Osteoblast (primary cell): ENCODE measurements around the gene ALLC. TPM values are rescaled to one million over a fixed set of nuclear protein-coding genes. Genes with fewer than 3 reads are reported as not detected.
"Not testable (repeated sequence)": the region's sequence is repeated elsewhere in the genome, so short reads cannot be mapped to it uniquely, and the experiment has no call there.

Experiments
- DNase-seq: peaks from one replicate; pipeline ENCODE4 v3.0.0; 2011; ENCODE audit warnings: low spot score, mixed read lengths; ENCODE audit not compliant: insufficient read length; ENCODE audit errors: missing footprints
- H2AFZ ChIP-seq: 2 replicates; pipeline ENCODE4 v1.6.0; 2011; ENCODE audit warnings: mild to moderate bottlenecking, low read length
- H3K27ac ChIP-seq: 2 replicates; pipeline ENCODE4 v1.5.1; 2011; ENCODE audit warnings: mild to moderate bottlenecking, low read depth, low read length, moderate library complexity
- H3K27me3 ChIP-seq: 2 replicates; pipeline ENCODE4 v1.6.0; 2012; ENCODE audit warnings: mild to moderate bottlenecking, control low read depth, inconsistent platforms, low read length, moderate library complexity; ENCODE audit not compliant: insufficient read depth
- H3K36me3 ChIP-seq: 2 replicates; pipeline ENCODE4 v1.5.1; 2011; ENCODE audit warnings: mild to moderate bottlenecking, low read length, control low read depth, moderate library complexity; ENCODE audit not compliant: insufficient read depth
- H3K4me1 ChIP-seq: 2 replicates; pipeline ENCODE4 v1.5.1; 2011; ENCODE audit warnings: mild to moderate bottlenecking, low read length, control low read depth, moderate library complexity; ENCODE audit not compliant: insufficient read depth
- H3K4me2 ChIP-seq: 2 replicates; pipeline ENCODE4 v1.6.0; 2011; ENCODE audit warnings: mild to moderate bottlenecking, low read length; ENCODE audit not compliant: insufficient read depth
- H3K4me3 ChIP-seq: fragments of 200-600 bp; sonication (generic); 3 replicates; pipeline ENCODE4 v1.5.1; 2012; ENCODE audit warnings: mild to moderate bottlenecking, low read length, inconsistent platforms; ENCODE audit not compliant: insufficient read depth
- H3K79me2 ChIP-seq: 2 replicates; pipeline ENCODE4 v1.6.0; 2012; ENCODE audit warnings: mild to moderate bottlenecking, low read length, control low read depth, inconsistent platforms; ENCODE audit not compliant: insufficient read depth
- H3K9me3 ChIP-seq: 2 replicates; pipeline ENCODE4 v1.5.1; 2011; ENCODE audit warnings: low read depth, low read length, control low read depth
- H4K20me1 ChIP-seq: 2 replicates; pipeline ENCODE4 v1.6.0; 2012; ENCODE audit warnings: mild to moderate bottlenecking, low read length, control low read depth; ENCODE audit not compliant: insufficient read depth
- CTCF ChIP-seq: IDR thresholded peaks from 2 replicates; pipeline ENCODE4 v1.5.1; 2011; ENCODE audit warnings: mild to moderate bottlenecking, low read depth, low read length, moderate library complexity; ENCODE audit errors: extremely low read depth
- total RNA-seq: library from RNA; depleted of rRNA; stranded (reverse); fragments of >200 nt; gene quantifications from 2 replicates; pipeline ENCODE4 v1.2.3, GENCODE V29; 2012

Gene ALLC
- not detected in 2 replicates for total RNA-seq

- Histone ChIP-seq H3K36me3 (no peaks in the 10 kb centered on the region), H4K20me1 (no peaks in the 10 kb centered on the region), H3K9me3 (no peaks in the 10 kb centered on the region), H2AFZ (no peak within 1 kb of the TSS), H3K4me3 (no peak within 1 kb of the TSS), H3K4me2 (no peak within 1 kb of the TSS), H3K4me1 (no peaks in the 10 kb centered on the region), H3K79me2 (no peaks in the 10 kb centered on the region), H3K27ac (no peak within 1 kb of the TSS), H3K27me3 (no peaks in the 10 kb centered on the region)
- DNase-seq, result peak; percentile 50
- TF ChIP-seq CTCF, result no peak
Observed at GRCh38 chr2:3657881-3658280, at the start of gene ALLC. Gene ALLC, plus strand, starts transcription at chr2:3658200. Its CDS starts 12,958 bp downstream, at chr2:3671158.

GRCh38 chr2:3608373-3609278, 49.4 kb upstream of the ALLC start:
- Histone ChIP-seq H4K20me1 (no peaks in the 10 kb centered on the region), H3K79me2 (no peaks in the 10 kb centered on the region), H3K9me3 (no peaks in the 10 kb centered on the region), H3K27ac (no peak overlapping the region), H3K36me3 (no peaks in the 10 kb centered on the region), H2AFZ (no peak overlapping the region), H3K27me3 (no peaks in the 10 kb centered on the region), H3K4me3 (no peak overlapping the region), H3K4me1 (no peaks in the 10 kb centered on the region), H3K4me2 (no peak overlapping the region)
- DNase-seq, result no peak
- TF ChIP-seq CTCF, result no peak

- not testable (repeated sequence) for H2AFZ ChIP-seq, H3K79me2 ChIP-seq, H4K20me1 ChIP-seq, H3K4me1 ChIP-seq, H3K27me3 ChIP-seq, H3K36me3 ChIP-seq, H3K4me3 ChIP-seq, DNase-seq, H3K4me2 ChIP-seq, H3K9me3 ChIP-seq, H3K27ac ChIP-seq
Observed at GRCh38 chr2:3609279-3609673, 48.7 kb upstream of the ALLC start.

DNA sequence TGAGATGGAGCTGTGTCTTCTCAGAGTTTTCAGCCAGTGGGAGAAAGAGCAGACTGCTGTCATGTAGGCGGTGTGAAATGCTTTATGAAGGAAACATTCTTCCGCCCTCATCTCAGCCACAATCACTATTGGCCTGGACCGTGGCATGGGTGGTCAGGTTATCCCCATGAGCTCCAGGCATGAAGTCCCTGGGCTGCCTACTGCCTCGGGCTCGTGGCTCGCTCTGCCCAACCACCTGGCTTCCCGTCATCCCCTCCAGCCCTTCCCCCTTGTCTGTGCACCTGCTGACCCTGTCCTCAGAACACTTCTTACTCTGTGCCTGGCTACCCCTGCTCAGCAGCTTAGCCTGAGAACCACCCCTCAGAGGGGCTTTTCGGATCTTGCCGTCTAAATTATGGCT, 47.6 kb upstream of the ALLC start:
- H3K4me3 ChIP-seq, result no peak overlapping the region
- no peaks in the 10 kb centered on the region for H3K36me3 ChIP-seq
- no peak for DNase-seq
- H3K4me1 ChIP-seq, result no peaks in the 10 kb centered on the region
- H3K27ac ChIP-seq, result no peak overlapping the region
- H3K79me2 ChIP-seq, result no peaks in the 10 kb centered on the region
- no peaks in the 10 kb centered on the region for H3K27me3 ChIP-seq
- H4K20me1 ChIP-seq, result no peaks in the 10 kb centered on the region
- TF ChIP-seq CTCF, result no peak
- no peak overlapping the region for H3K4me2 ChIP-seq
- no peak overlapping the region for H2AFZ ChIP-seq
- H3K9me3 ChIP-seq, result no peaks in the 10 kb centered on the region
